A549 (cell line): ENCODE data around the gene MACROD1. TPM values are rescaled to one million over a fixed set of nuclear protein-coding genes. Genes with fewer than 3 reads are reported as not detected.

Experiments
- ATAC-seq, 2 experiments: fragments of 200-7000 bp in 1 of 2; fragments of >200 bp in 1 of 2; cut with Nextera tagmentation in 1 of 2; cut with Tn5 transposase in 1 of 2; 3 replicates each; pipeline versions ENCODE4 v1.8.0 to v1.9.1; 2018 to 2020; ENCODE audit warnings: mild to moderate bottlenecking in 1 of 2, moderate library complexity in 1 of 2
- CTCF ChIA-PET: fragments of 300-600 bp; sonication (Branson Sonifier 250); formaldehyde crosslinking; extraction: SDS; loops from one replicate; lab custom pipeline; 2021; ENCODE audit warnings: antibody characterized with exemption, inconsistent platforms; lab: Yijun Ruan, JAX
- POLR2A ChIA-PET: fragments of 350-600 bp; formaldehyde crosslinking; extraction: SDS; loops from one replicate; lab custom pipeline; 2021; ENCODE audit warnings: antibody characterized with exemption, inconsistent platforms; lab: Yijun Ruan, JAX
- DNase-seq, 2 experiments: peaks; one replicate each; pipeline versions ENCODE4 v3.0.0 to v3.0.0-alpha.2; 2011 to 2016; ENCODE audit warnings: low read depth in 1 of 2, low spot score in 1 of 2
- FAIRE-seq: peaks from 2 replicates; lab custom pipeline; 2011; peaks lifted over from hg19 to GRCh38; lab: Jason Lieb, UNC
- H3K27ac ChIP-seq, 2 experiments: fragments of >200 bp; sonication (Bioruptor Twin); formaldehyde crosslinking; 3 replicates each; pipeline ENCODE4 v1.5.1; 2016 to 2017
- H3K4me1 ChIP-seq: fragments of >200 bp; sonication (Bioruptor Twin); formaldehyde crosslinking; 3 replicates; pipeline ENCODE4 v1.6.1; 2016
- H3K4me2 ChIP-seq: fragments of >200 bp; sonication (Bioruptor Twin); formaldehyde crosslinking; 3 replicates; pipeline ENCODE4 v1.6.1; 2016
- H3K4me3 ChIP-seq: fragments of >200 bp; sonication (Bioruptor Twin); formaldehyde crosslinking; 3 replicates; pipeline ENCODE4 v1.5.1; 2016
- H3K9me3 ChIP-seq: fragments of >200 bp; sonication (Bioruptor Twin); formaldehyde crosslinking; 3 replicates; pipeline ENCODE4 v1.6.1; 2016
- CBX2 ChIP-seq: fragments of 200-600 bp; sonication (generic); IDR thresholded peaks from 2 replicates; pipeline ENCODE4 v1.6.1; 2016; ENCODE audit warnings: low read depth, mild to moderate bottlenecking, borderline replicate concordance
- CHD4 ChIP-seq: fragments of 200-600 bp; sonication (generic); IDR thresholded peaks from 2 replicates; pipeline ENCODE4 v1.6.1; 2016; ENCODE audit warnings: antibody characterized with exemption, mild to moderate bottlenecking, borderline replicate concordance
- CTCF ChIP-seq: fragments of >200 bp; sonication (Bioruptor Twin); formaldehyde crosslinking; IDR thresholded peaks from 3 replicates; pipeline ENCODE4 v1.5.1; 2016
- EP300 ChIP-seq, 2 experiments: fragments of >200 bp; sonication (Bioruptor Twin); formaldehyde crosslinking; IDR thresholded peaks; 2 replicates in 1 of 2; 3 replicates in 1 of 2; pipeline ENCODE4 v1.6.1; 2016 to 2017
- FOSB ChIP-seq: fragments of 250-450 bp; sonication (Bioruptor Pico); IDR thresholded peaks from 2 replicates; pipeline ENCODE4 v1.5.0; 2020; ENCODE audit warnings: mild to moderate bottlenecking, moderate library complexity
- HEYL ChIP-seq: fragments of 250-450 bp; sonication (Bioruptor Pico); IDR thresholded peaks from 2 replicates; pipeline ENCODE4 v1.8.0; 2021; ENCODE audit warnings: mild to moderate bottlenecking, moderate library complexity
- HMGXB4 ChIP-seq: fragments of 250-450 bp; sonication (Bioruptor Pico); IDR thresholded peaks from 2 replicates; pipeline ENCODE4 v1.5.0; 2021; ENCODE audit warnings: mild to moderate bottlenecking, moderate library complexity, borderline replicate concordance
- KDM5A ChIP-seq: fragments of 200-600 bp; sonication (generic); IDR thresholded peaks from 2 replicates; pipeline ENCODE4 v1.6.1; 2016; ENCODE audit warnings: antibody characterized with exemption, mild to moderate bottlenecking
- MYC ChIP-seq: IDR thresholded peaks from 2 replicates; pipeline ENCODE4 v1.6.1; 2012; ENCODE audit warnings: mild to moderate bottlenecking, inconsistent platforms, low read length, improper control_type of control experiment, borderline replicate concordance
- NFE2L2 ChIP-seq: fragments of 150-350 bp; conservative IDR thresholded peaks from 2 replicates; pipeline ENCODE4 v1.6.1; 2014; ENCODE audit warnings: low read length
- PBX3 ChIP-seq: IDR thresholded peaks from 2 replicates; pipeline ENCODE4 v1.6.1; 2012
- RAD21 ChIP-seq, 2 experiments: fragments of >200 bp in 1 of 2; sonication (Bioruptor Twin) in 1 of 2; formaldehyde crosslinking in 1 of 2; IDR thresholded peaks in 1 of 2; conservative IDR thresholded peaks in 1 of 2; 2 replicates in 1 of 2; 3 replicates in 1 of 2; pipeline ENCODE4 v1.6.1; 2012 to 2018; ENCODE audit warnings: inconsistent platforms in 1 of 2
- RFX5 ChIP-seq: fragments of 450-650 bp; IDR thresholded peaks from 2 replicates; pipeline ENCODE4 v1.7.1; 2014; ENCODE audit warnings: antibody characterized with exemption, mild to moderate bottlenecking, moderate library complexity
- RNF2 ChIP-seq: fragments of 200-600 bp; sonication (generic); IDR thresholded peaks from 2 replicates; pipeline ENCODE4 v1.6.1; 2016; ENCODE audit warnings: low read depth, mild to moderate bottlenecking, antibody characterized with exemption, moderate library complexity, borderline replicate concordance
- SREBF2 ChIP-seq: fragments of 450-650 bp; IDR thresholded peaks from 2 replicates; pipeline ENCODE4 v1.6.1; 2014; ENCODE audit warnings: mild to moderate bottlenecking, moderate library complexity
- TFCP2L1 ChIP-seq: fragments of 250-450 bp; sonication (Bioruptor Pico); IDR thresholded peaks from 2 replicates; pipeline ENCODE4 v1.5.0; 2021; ENCODE audit warnings: mild to moderate bottlenecking
- TP53 ChIP-seq: fragments of 250-450 bp; sonication (Bioruptor Pico); IDR thresholded peaks from 2 replicates; pipeline ENCODE4 v1.5.0; 2021; ENCODE audit warnings: mild to moderate bottlenecking, moderate library complexity
- ZFP36 ChIP-seq: fragments of 450-650 bp; IDR thresholded peaks from 2 replicates; pipeline ENCODE4 v1.6.1; 2014; ENCODE audit warnings: borderline replicate concordance; ENCODE audit not compliant: partially characterized antibody
- ZSCAN20 ChIP-seq: fragments of 250-450 bp; sonication (Bioruptor Pico); IDR thresholded peaks from 2 replicates; pipeline ENCODE4 v1.8.0; 2022; ENCODE audit warnings: mild to moderate bottlenecking, moderate library complexity
- WGBS: methylation state at CpG from one replicate; pipeline ENCODE4 v1.1.6; 2017; ENCODE audit errors: missing lambda C conversion rate; 5-methylcytosine and 5-hydroxymethylcytosine counted together
- polyA plus RNA-seq, 4 experiments: library from polyadenylated mRNA; depleted of rRNA in 3 of 4; stranded (reverse); fragments of >200 nt; fragmentation: RNase III in 1 of 4; extraction: RNeasy Plus Mini Kit Qiagen cat#74134 plus additional on column Dnase treatment in 1 of 4; gene quantifications; 2 replicates in 3 of 4; 3 replicates in 1 of 4; pipeline ENCODE4 v1.2.3, GENCODE V29; 2011 to 2017

MACROD1 gene
- polyA plus RNA-seq, 2 of the 4 experiments (the other 2 are of a cell fraction): 15.1 to 16.6 TPM

- no peak for TF ChIP-seq CHD4
- TF ChIP-seq ZSCAN20 (CRISPR knock-in tag): no peak
- TF ChIP-seq HEYL (CRISPR knock-in tag): no peak
- TF ChIP-seq RFX5: no peak
- TF ChIP-seq NFE2L2: no peak
- no peak for TF ChIP-seq TP53 (CRISPR knock-in tag)
- TF ChIP-seq, all 56 proteins: peak for 0
Measured at GRCh38 chr11:64098318-64098831, 67.5 kb downstream of the MACROD1 start (continued).

GRCh38 chr11:64097468-64098317, 68.2 kb downstream of the MACROD1 start:
- DNase-seq: no peak
- TF ChIP-seq EP300 (IDR thresholded peaks at IDR 0.05) (no peak), RAD21 (conservative IDR thresholded peaks at IDR 0.05 in 1 of 2, IDR thresholded peaks at IDR 0.05 in 1 of 2) (no peak), ZFP36 (no peak), CTCF (no peak)
- TF ChIP-seq, all 56 proteins: peak for 0
- no peak overlapping the region for H3K4me3 ChIP-seq
- H3K4me2 ChIP-seq: no peak overlapping the region
- 89% methylated on average over 20 of the region's 25 CpGs for WGBS
- peaks cover 27% of the 10 kb centered on the region for H3K4me1 ChIP-seq
- peak overlapping the region in 1 of 2 experiments; percentile 18; a peak in 1 of 6 replicates for H3K27ac ChIP-seq
- no peaks in the 10 kb centered on the region for H3K9me3 ChIP-seq
- POLR2A ChIA-PET: no interaction called here
- FAIRE-seq: no peak
- no peak for ATAC-seq
- CTCF ChIA-PET: interaction anchor here (1.0 to 3.2 kb wide), 3 partner anchors 35 to 90 kb away, joined by 3 to 11 read pairs (median 3); no protein-coding TSS in a partner anchor

- no peak overlapping the region for H3K4me2 ChIP-seq
- CTCF ChIA-PET: interaction anchor here (1.1 to 3.2 kb wide), 6 partner anchors 10 to 90 kb away, joined by 3 to 17 read pairs (median 6); no protein-coding TSS in a partner anchor
- 0 out of 6 replicates have a peak overlapping the region, but pooled peaks of 1 of the 2 experiments have one; percentile 18 for H3K27ac ChIP-seq
- H3K9me3 ChIP-seq: no peaks in the 10 kb centered on the region
- no peak for TF ChIP-seq SREBF2
- TF ChIP-seq HMGXB4 (CRISPR knock-in tag): no peak
- TF ChIP-seq FOSB (CRISPR knock-in tag): no peak
- TF ChIP-seq PBX3: no peak
- no peak for TF ChIP-seq TFCP2L1 (CRISPR knock-in tag)
- no peak for TF ChIP-seq ZSCAN20 (CRISPR knock-in tag)
- TF ChIP-seq KDM5A: no peak
- TF ChIP-seq MYC: no peak
- no peak for TF ChIP-seq CBX2
- TF ChIP-seq RNF2: no peak
- no peak for TF ChIP-seq HEYL (CRISPR knock-in tag)
- ATAC-seq (no peak), DNase-seq (no peak), FAIRE-seq (no peak)
- 92% methylated on average over 10 of the region's 13 CpGs for whole genome bisulfite sequencing
- peaks cover 35% of the 10 kb centered on the region for H3K4me1 ChIP-seq
- POLR2A ChIA-PET: no interaction called here
- no peak overlapping the region for H3K4me3 ChIP-seq
Measured at GRCh38 chr11:64096835-64097234, 69.1 kb downstream of the MACROD1 start.
